ENCODE data around the gene GATAD2A.

The GATAD2A gene

DNA sequence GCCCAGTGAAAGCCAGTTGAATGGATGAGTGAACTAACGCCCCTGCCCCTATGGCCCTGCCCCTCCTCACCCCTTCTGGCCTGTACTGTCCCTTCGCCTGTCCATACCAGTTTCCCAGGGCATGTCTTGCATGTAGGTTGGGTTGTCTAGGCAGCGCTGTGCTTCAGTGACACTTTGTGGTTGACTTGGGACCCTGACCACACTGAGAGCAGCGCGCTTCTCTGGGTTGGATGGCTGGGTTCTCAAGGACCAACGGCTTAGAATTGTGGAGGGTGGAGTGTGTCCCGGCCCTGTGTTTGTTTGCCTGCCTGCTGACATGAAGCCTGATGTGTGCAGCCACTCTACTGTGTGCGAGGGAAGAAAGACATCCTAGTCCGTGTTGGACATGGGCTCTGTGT lies 15.8 kb downstream of the GATAD2A start:
- no peak for DNase-seq (ENCODE audit: low spot score)

GRCh38 chr19:19422156-19422555 lies 16.7 kb downstream of the GATAD2A start:
- no peak for DNase-seq (ENCODE audit: low spot score)

- DNase-seq (ENCODE audit: low spot score), result no peak
Observed at GRCh38 chr19:19423322-19423721, 17.8 kb downstream of the GATAD2A start.

DNA sequence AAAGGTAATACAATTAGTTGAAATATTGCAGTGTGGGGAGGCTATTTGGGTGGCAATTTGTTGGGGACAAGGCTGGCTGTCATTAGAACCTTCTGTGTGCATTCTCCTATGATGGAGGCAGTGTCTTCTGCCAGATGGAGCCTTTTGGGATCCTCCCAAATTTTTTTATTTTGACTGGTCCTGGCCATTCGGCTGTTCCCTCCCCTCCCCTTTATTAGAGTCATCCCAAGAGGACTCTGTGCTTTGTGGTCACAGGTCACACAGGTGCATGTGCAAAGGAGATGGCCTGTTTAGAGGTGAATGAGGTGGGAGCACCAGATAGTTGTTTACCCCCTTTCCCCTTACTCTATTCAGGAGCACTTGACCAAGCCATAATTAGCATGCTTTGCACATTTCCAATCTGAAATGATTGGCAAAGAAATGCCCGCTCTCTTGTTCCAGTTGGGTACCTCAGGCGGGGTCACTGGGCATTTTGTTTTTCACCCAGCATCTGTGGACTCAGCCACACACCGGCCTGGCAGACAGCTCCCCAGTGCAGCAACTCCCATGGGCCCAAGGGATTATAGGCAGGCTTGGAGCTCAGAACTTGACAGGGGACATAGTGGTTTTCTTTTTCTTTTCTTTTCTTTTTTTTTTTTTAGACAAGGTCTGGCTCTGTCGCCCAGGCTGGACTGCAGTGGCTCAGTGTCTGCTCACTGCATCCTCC lies 19.8 kb downstream of the GATAD2A start:
- DNase-seq (ENCODE audit: low spot score), result no peak

DNA sequence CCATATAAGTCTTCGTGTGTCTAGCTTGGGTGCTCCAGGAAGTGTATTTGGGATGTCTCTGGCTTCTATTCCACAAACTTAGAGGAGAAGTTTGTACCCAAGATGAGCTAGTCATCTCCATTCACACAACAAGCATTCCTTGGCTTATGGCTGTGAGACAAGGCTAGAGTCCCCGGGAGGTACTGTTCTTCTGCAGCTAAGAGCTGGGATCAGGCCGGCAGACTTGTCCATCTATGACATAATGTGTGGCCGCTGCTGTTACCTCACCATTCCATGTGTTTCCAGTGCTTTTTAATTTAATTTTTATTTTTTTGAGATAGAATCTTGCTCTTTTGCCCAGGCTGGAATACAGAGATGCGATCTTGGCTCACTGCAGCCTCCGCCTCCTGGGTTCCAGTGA lies 20.7 kb downstream of the GATAD2A start:
- no peak for DNase-seq (ENCODE audit: low spot score)

- DNase-seq (ENCODE audit: low spot score), result no peak
Observed at GRCh38 chr19:19426799-19427198, 21.3 kb downstream of the GATAD2A start.

- no peak for DNase-seq (ENCODE audit: low spot score)
Observed at GRCh38 chr19:19427302-19427701, 21.8 kb downstream of the GATAD2A start.

DNA sequence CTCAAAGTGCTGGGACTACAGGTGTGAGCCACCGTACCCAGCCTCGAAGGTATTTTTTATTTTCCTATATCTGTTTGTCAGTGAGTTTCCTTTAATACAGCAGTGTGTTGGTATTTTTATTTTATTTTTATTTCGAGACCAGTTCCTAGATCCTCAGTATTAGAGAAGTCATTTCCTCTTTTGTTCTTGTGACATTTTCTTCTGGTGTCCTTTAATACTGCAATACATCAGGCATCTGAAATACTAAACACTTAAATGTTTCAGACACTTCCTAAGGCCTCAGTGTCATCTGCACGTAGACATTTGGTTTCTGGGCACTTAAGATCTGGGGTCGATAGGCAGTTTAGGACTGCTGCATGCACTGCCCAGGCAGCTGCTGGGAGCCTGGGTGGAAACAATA lies 22.5 kb downstream of the GATAD2A start:
- no peak for DNase-seq (ENCODE audit: low spot score)

DNA sequence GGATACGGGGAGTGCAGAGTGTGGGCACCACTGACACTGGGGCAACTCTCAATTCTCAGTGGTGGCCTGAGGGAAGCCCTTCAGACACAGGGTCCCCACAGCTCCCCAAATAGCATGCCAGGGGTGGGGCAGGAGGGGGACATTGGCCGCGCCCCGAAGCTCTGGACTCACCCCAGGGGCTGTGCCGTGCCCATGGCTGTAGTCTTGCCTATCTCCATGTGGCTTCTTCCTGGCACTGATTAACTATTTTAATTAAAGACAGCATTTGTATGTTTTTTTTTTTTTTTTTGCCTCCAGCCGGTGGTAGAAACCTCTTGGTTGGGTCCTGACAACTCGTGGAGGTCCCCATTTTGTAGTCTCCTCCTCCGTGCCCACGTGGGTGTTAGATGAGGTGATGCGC lies 23.3 kb downstream of the GATAD2A start:
- no peak for DNase-seq (ENCODE audit: low spot score)

DNA sequence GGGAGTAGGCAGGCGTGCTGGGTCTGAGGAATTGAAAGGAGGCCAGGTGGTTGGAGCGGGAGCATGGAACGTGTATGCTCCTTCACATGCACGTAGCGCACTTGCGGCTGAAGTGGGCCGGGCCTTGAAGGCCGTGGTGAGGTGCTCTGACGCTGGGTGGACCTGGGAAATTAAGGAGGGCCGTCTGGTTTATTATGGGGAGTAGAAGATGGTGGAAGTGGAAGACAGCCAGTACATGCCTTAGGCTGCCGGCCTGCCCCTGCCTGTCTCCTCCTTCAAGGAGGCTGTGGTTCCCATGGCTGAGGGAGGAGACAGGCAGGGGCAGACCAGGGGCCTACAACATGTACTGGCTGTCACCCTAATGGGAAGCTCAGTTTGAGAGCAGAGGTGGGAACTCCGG lies 23.9 kb downstream of the GATAD2A start:
- no peak for DNase-seq (ENCODE audit: low spot score)

DNA sequence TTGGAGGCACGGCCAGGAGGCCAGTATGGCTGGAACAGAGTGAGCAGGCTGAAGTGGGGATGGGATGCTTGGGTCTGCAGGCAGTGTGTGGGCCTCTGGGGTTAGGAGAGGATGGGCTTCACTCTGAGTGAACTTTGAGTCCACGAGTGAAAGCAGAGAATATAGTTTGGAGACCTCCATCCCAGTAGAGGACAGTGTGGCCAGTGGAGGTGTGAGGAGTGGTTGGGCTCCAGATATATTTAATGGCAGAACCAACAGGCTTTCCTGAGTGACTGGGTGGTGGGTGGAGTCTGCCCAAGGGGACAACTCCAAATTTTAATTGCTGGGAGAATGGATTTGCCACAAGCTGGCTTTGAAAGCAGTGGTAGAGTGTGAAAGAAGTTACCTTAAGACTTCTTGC lies 27.3 kb downstream of the GATAD2A start:
- DNase-seq (ENCODE audit: low spot score), result no peak

- DNase-seq (ENCODE audit: low spot score), result no peak
Observed at GRCh38 chr19:19433666-19434213, 28.3 kb downstream of the GATAD2A start.

GRCh38 chr19:19434483-19435045 lies 29.1 kb downstream of the GATAD2A start:
- DNase-seq (ENCODE audit: low spot score), result no peak

DNA sequence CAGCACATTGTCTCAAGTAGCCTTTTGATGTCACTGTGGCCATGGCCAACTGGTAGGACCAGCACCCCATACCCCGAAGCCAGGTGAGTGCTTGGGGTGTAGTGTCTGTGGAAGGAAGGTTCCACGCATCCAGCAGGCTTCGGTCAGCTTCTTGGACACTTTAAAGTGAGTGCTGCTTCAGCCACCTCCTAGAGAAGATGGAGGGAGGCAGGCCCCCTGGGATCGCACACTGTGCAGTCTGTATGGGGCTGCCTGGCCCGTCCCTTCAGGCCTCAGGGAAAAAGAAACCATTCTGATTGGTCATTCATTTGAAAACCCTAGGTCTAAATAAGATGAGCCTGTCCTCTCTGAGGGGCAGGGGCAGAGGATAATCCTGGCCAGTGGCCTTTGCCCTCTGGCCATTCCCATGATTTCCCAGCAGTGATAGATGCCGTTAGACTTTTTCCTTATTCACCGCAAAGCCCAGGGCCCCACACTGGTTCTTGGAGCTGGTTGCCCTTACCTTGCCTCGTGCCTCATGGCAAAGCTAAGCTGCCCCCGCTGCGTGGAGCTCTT lies 30.7 kb downstream of the GATAD2A start:
- DNase-seq (ENCODE audit: low spot score), result no peak

DNA sequence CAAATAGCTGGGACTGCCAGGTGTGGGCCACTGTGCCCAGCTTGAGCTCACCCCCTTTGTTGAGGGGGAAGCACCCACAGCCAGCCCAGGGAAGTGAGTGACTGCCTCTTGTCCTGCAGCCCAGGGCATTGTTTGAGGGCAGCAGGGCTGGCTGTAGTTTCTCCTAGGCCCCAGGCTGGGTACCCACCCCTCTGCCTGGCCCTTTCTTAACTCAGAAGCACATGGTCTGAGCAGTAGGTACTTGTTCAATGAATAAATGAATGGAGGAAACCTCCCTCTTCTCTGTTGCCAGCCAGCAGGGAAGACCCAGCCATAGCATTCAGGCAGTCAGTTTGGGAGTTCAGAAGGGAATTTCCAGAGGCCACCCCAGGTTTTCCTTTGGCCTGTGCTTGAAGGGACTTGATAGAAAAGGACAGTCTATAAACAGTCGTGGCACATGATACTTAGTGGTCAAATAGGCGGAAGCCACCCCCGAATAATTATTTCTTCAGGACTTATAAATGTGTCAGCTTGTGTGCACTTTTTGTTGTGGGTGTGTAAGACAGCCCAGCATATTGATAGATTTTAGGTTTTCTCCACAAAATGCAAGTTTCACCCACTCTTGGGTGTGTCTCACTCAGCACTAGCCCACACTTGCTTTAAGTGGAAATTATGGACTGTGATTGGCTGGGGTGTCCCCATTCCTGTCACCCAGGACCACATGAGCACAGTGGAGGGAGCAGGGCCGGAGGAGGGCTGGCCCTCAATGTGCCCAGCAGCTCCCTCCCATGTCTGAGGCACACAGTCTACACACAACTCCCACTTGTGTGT lies 33.1 kb downstream of the GATAD2A start:
- no peak for DNase-seq (ENCODE audit: low spot score)

DNA sequence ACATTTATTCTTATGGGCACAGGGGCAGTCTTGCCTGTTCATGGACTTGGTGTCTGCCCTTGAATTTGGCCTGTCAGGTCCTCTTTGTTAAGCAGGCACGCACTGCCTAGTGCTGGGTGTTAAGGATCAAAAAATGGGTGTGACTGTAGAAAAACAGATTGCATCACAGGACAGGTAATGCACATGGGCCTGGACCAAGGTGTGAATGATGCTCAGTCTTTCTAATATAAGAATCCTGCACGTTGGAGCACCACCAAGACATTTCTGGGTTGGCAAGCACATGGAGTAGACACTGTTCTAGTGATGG lies 33.7 kb downstream of the GATAD2A start:
- DNase-seq (ENCODE audit: low spot score), result no peak

- no peak for DNase-seq (ENCODE audit: low spot score)
Observed at GRCh38 chr19:19443283-19443682, 37.8 kb downstream of the GATAD2A start.

DNA sequence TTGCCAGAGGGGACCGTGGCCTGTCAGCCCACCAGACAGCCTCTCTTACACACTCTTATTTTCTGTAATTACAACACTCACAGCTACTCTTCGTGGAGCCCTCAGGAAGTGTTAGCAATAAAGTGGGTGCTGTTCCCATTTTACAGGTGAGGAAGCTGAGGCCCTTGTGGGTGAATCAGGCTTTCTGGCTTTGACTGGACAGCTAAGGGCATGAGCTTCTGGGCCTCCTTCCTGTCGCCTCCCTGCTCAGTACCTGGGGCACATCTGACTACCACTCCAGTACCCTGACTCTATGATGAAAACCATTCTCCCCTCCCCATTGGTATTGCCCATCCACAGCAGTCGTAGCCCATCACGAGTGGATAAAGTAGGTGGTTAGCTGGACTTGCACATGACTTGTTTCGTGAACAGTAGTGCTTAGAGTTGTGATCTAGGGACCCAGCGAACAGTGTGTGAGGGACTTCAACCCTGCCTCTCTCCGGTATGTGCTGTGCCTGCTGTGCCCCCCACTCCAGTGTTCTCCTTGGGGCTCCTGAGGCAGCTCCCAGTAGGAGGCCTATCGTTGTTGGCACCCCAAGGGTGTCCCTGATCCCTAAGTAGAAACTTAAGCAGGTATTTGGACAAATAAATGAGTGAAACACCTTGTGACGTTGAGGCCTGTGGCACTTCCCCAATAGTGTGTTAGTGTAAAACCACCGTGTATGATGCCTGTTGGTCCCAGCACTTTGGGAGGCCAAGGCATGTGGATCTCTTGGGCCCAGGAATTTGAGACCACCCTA lies 38.6 kb downstream of the GATAD2A start:
- DNase-seq (ENCODE audit: low spot score), result peak; percentile 67

GRCh38 chr19:19444681-19445155 lies 39.2 kb downstream of the GATAD2A start:
- DNase-seq (ENCODE audit: low spot score), result peak; percentile 49

GRCh38 chr19:19445288-19445687 lies 39.8 kb downstream of the GATAD2A start:
- no peak for DNase-seq (ENCODE audit: low spot score)

- DNase-seq (ENCODE audit: low spot score), result peak; percentile 59
Observed at GRCh38 chr19:19445911-19446361, 40.5 kb downstream of the GATAD2A start.

Measured in activated CD4-positive, alpha-beta T cell treated with anti-CD3 and anti-CD28 coated beads, Interleukin-2, Interleukin-4, amounts not matched to agents 100 ng/mL and 50 ng/mL, durations not matched to agents 16 hours and 8 hours (primary cell).